ENCODE results near the gene IL15. TPM values are rescaled to one million over a fixed set of nuclear protein-coding genes. Genes with fewer than 3 reads are reported as not detected.
"Not testable (repeated sequence)": the region's sequence is repeated elsewhere in the genome, so short reads cannot be mapped to it uniquely, and the experiment has no call there.

Gene IL15
- total RNA-seq, 1 donor from 2014 or later, result 3.8 TPM

DNA sequence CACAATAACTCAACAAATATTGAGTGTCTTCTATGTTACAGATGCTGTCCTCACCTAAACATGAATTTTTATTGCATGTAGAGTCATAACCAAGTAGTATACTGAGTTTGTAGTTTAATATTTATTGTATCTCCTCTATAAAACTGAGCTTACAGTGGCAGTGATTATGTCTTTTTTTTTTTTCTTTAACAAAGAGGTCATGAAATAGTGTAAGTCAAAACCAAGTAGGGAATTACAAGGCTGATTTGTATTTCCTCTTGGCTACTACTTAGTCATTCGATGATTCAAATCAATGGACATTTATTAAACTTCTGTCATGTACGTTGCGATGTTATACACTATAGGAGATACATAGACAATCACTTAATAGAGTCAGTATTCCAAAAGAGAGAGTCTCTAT is 48.4 kb downstream of the IL15 start:
- H3K27me3 Mint-ChIP-seq (ENCODE audit: unreplicated experiment), result no peaks in the 10 kb centered on the region
- H3K4me1 Mint-ChIP-seq (ENCODE audit: unreplicated experiment), result peaks cover 18% of the 10 kb centered on the region
- H3K27ac Mint-ChIP-seq (ENCODE audit: unreplicated experiment), result no peak overlapping the region
- no peaks in the 10 kb centered on the region for H3K9me3 Mint-ChIP-seq (ENCODE audit: unreplicated experiment)
- TF ChIP-seq, protein P1, sequence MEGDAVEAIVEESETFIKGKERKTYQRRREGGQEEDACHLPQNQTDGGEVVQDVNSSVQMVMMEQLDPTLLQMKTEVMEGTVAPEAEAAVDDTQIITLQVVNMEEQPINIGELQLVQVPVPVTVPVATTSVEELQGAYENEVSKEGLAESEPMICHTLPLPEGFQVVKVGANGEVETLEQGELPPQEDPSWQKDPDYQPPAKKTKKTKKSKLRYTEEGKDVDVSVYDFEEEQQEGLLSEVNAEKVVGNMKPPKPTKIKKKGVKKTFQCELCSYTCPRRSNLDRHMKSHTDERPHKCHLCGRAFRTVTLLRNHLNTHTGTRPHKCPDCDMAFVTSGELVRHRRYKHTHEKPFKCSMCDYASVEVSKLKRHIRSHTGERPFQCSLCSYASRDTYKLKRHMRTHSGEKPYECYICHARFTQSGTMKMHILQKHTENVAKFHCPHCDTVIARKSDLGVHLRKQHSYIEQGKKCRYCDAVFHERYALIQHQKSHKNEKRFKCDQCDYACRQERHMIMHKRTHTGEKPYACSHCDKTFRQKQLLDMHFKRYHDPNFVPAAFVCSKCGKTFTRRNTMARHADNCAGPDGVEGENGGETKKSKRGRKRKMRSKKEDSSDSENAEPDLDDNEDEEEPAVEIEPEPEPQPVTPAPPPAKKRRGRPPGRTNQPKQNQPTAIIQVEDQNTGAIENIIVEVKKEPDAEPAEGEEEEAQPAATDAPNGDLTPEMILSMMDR (IDR thresholded peaks at IDR 0.05), result no peak
- H3K4me3 Mint-ChIP-seq (ENCODE audit: unreplicated experiment), result no peak overlapping the region
- DNase-seq (ENCODE audit: extremely low spot score, unreplicated experiment), result no peak
- H3K36me3 Mint-ChIP-seq (ENCODE audit: unreplicated experiment), result peaks cover 3% of the 10 kb centered on the region

GRCh38 chr4:141686146-141686775 is 49.9 kb downstream of the IL15 start:
- Mint-ChIP-seq H3K36me3 (ENCODE audit: unreplicated experiment) (peaks cover 7% of the 10 kb centered on the region), H3K9me3 (ENCODE audit: unreplicated experiment) (no peaks in the 10 kb centered on the region), H3K27me3 (ENCODE audit: unreplicated experiment) (no peaks in the 10 kb centered on the region), H3K27ac (ENCODE audit: unreplicated experiment) (no peak overlapping the region), H3K4me3 (ENCODE audit: unreplicated experiment) (no peak overlapping the region), H3K4me1 (ENCODE audit: unreplicated experiment) (peaks cover 17% of the 10 kb centered on the region)
- no peak for DNase-seq (ENCODE audit: extremely low spot score, unreplicated experiment)
- TF ChIP-seq, protein P1 (IDR thresholded peaks at IDR 0.05), result no peak

GRCh38 chr4:141686879-141687278 is 50.5 kb downstream of the IL15 start:
- H3K9me3 Mint-ChIP-seq (ENCODE audit: unreplicated experiment), result no peaks in the 10 kb centered on the region

GRCh38 chr4:141689726-141690296 is 53.4 kb downstream of the IL15 start:
- peaks cover 22% of the 10 kb centered on the region for H3K4me1 Mint-ChIP-seq (ENCODE audit: unreplicated experiment)
- H3K4me3 Mint-ChIP-seq (ENCODE audit: unreplicated experiment), result not testable (repeated sequence)

More at GRCh38 chr4:141686879-141687278, 50.5 kb downstream of the IL15 start:
- TF ChIP-seq, protein P1 (IDR thresholded peaks at IDR 0.05), result no peak
- Mint-ChIP-seq H3K27ac (ENCODE audit: unreplicated experiment) (no peak overlapping the region), H3K4me3 (ENCODE audit: unreplicated experiment) (no peak overlapping the region), H3K27me3 (ENCODE audit: unreplicated experiment) (no peaks in the 10 kb centered on the region), H3K4me1 (ENCODE audit: unreplicated experiment) (peaks cover 17% of the 10 kb centered on the region), H3K36me3 (ENCODE audit: unreplicated experiment) (peaks cover 7% of the 10 kb centered on the region)
- DNase-seq (ENCODE audit: extremely low spot score, unreplicated experiment), result no peak

GRCh38 chr4:141691247-141691646 is 54.9 kb downstream of the IL15 start:
- H3K36me3 Mint-ChIP-seq (ENCODE audit: unreplicated experiment), result peaks cover 11% of the 10 kb centered on the region
- H3K27me3 Mint-ChIP-seq (ENCODE audit: unreplicated experiment); DNase-seq (ENCODE audit: extremely low spot score, unreplicated experiment); H3K4me3 Mint-ChIP-seq (ENCODE audit: unreplicated experiment); H3K27ac Mint-ChIP-seq (ENCODE audit: unreplicated experiment); H3K9me3 Mint-ChIP-seq (ENCODE audit: unreplicated experiment): not testable (repeated sequence)
- peaks cover 14% of the 10 kb centered on the region for H3K4me1 Mint-ChIP-seq (ENCODE audit: unreplicated experiment)

More at GRCh38 chr4:141689726-141690296, 53.4 kb downstream of the IL15 start:
- H3K9me3 Mint-ChIP-seq (ENCODE audit: unreplicated experiment); H3K27me3 Mint-ChIP-seq (ENCODE audit: unreplicated experiment); DNase-seq (ENCODE audit: extremely low spot score, unreplicated experiment); H3K36me3 Mint-ChIP-seq (ENCODE audit: unreplicated experiment); H3K27ac Mint-ChIP-seq (ENCODE audit: unreplicated experiment): not testable (repeated sequence)

DNA sequence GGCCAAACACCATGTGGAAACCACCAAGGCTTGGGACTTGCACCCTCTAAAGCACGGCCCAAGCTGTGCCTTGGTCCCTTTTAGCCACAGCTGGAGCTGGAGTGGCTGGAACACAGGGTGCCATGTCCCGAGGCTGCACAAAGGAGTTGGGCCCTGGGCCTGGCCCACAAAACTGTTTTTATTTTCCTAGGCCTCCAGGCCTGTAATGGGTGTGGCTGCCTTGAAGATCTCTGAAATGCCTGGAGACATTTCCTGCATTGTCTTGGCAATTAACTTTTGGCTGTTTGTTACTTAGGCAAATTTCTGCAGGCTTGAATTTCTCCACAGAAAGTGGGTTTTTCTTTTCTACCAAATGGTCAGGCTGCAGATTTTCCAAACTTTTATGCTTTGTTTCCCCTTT is 55.7 kb downstream of the IL15 start:
- TF ChIP-seq, protein P1 (IDR thresholded peaks at IDR 0.05), result no peak
- DNase-seq (ENCODE audit: extremely low spot score, unreplicated experiment), result no peak
- H3K9me3 Mint-ChIP-seq (ENCODE audit: unreplicated experiment), result peaks cover 13% of the 10 kb centered on the region
- peaks cover 9% of the 10 kb centered on the region for H3K4me1 Mint-ChIP-seq (ENCODE audit: unreplicated experiment)
- H3K27me3 Mint-ChIP-seq (ENCODE audit: unreplicated experiment), result no peaks in the 10 kb centered on the region
- peaks cover 11% of the 10 kb centered on the region for H3K36me3 Mint-ChIP-seq (ENCODE audit: unreplicated experiment)
- no peak overlapping the region for H3K27ac Mint-ChIP-seq (ENCODE audit: unreplicated experiment)
- H3K4me3 Mint-ChIP-seq (ENCODE audit: unreplicated experiment), result no peak overlapping the region
